Right ventricle myocardium inferior (tissue), 1 donor: ENCODE measurements around the gene PLA2G4A. TPM values are rescaled to one million over a fixed set of nuclear protein-coding genes. Genes with fewer than 3 reads are reported as not detected.

Experiments used
- ATAC-seq: fragments of 200-7000 bp; cut with Tn5 transposase; one replicate; pipeline ENCODE4 v1.9.1; 2020; ENCODE audit warnings: mild to moderate bottlenecking, moderate library complexity
- DNase-seq: peaks from one replicate; pipeline ENCODE4 v3.0.0; 2021; ENCODE audit errors: missing footprints
- intact Hi-C: fragments of 100-400 bp; cut with DNase I; formaldehyde crosslinking; loops from one replicate; pipeline ENCODE4 v1.11.0; 2022
- total RNA-seq: library from RNA; stranded (reverse); fragmentation: NEBNext Ultra II Directional; extraction: Animal tissue kit (Norgen Biotek cat#: 25700); gene quantifications from one replicate; pipeline ENCODE4 v1.2.1, GENCODE V29; 2021
- donor health status: DM: no; HTN: yes; CAD: no; lungs with severe emphysema.

PLA2G4A gene
- total RNA-seq, 1 donor from 2014 or later = 2.5 TPM

DNA sequence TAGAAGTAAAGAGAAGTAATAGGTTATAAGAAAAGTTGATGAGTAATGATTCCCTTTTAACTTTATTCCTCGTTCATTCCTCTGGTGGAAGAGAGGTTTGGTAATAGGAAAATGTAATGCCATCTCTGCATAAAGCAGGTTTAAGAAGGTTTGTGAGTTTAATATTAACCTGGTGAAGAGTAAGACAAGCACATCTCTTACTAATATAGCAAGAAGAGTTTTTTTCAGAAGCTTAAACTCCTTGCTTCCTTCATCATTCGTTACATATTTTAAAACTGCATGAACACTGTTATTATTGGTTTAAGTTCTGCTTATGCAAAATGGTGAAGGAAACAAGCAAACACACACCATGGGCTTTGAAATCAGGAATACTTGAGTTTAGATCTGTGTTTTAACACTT, 9.2 kb upstream of the PLA2G4A start:
- no peak for DNase-seq
- no peak for ATAC-seq
- intact Hi-C loops = no loop called here

DNA sequence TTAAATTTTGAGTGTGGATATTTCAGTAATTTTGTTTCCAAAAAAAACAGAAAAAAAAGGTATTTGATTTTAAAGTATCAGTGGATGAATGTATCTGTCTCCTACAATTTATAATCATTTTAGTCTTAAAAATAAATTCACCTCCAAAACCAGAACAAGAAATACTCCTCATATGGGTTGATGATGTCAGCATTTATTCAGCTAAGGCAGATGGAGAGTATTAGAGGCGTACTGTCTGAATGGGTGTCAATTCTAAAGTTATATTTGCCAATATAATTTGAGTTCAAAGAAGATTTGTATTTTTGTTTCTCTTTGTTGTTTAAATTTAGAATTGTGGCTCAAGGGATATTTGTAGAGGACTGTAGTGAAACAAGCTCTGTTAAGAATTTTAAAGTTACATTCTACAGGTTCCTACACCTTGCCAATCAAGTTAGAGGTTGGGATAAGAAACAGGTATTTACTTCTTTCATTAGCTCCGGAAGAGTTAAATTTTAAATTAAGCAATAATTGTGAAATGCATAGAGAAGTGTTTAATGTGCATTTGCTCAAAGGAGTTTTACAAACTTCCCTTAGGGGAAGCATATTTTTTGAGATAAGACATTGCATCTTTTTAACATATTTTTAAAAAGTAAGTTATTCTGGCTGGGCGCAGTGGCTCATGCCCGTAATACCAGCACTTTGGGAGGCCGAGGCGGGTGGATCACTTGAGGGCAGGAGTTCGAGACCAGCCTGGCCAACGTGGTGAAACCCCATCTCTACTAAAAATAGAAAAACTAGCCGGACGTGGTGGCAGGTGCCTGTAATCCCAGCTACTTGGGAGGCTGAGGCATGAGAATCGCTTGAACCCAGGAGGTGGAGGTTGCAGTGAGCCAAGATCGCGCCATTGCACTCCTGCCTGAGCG, 1.2 kb downstream of the PLA2G4A start:
- ATAC-seq (no peak), DNase-seq (peak; percentile 61)
- intact Hi-C loops = no loop called here

DNA sequence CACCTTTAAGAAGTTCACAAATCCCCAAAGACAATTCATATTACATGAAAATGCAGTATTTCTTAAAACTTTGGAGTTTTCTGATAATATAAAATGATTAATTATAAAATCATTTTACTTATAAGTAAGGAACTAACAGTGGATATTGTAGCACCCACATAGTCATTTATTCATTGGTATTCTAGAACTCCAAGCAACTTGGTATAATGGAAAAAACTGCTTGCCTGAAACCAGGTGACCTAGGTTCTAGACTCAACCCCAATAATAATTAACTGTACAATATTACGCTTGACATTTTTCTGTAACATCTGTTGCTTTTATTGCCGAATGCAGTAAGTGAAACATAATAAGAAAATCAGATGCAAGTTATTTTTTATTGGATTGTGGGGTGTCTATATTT, 2.4 kb downstream of the PLA2G4A start:
- DNase-seq (no peak), ATAC-seq (no peak)
- intact Hi-C loops = no loop called here

DNA sequence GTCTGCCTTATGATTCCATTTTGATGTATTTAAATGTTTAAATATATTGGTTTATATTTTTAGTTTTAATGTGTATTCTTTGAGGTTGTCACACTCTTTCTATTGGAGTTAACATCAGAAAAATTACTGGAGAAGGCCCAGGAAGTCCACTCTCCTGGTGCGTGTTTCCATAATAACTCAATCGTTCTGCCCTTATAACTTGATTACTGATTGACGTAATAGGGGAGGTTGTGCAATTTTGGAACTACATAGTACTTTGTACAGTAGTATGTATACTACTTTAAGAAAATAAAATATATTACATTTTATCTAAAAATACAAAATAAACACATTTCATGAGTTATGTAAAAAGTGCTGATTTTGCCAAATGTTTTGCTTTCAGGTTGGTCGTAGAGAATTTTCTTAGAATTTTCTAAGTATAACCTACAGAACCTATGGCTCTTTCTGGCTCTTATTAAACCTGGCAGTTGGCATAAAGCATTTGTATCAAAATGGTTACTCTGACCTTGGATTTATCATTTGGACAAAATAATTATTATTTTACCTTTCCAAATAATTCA, 5.7 kb downstream of the PLA2G4A start:
- ATAC-seq (no peak), DNase-seq (no peak)
- intact Hi-C loops = no loop called here

DNA sequence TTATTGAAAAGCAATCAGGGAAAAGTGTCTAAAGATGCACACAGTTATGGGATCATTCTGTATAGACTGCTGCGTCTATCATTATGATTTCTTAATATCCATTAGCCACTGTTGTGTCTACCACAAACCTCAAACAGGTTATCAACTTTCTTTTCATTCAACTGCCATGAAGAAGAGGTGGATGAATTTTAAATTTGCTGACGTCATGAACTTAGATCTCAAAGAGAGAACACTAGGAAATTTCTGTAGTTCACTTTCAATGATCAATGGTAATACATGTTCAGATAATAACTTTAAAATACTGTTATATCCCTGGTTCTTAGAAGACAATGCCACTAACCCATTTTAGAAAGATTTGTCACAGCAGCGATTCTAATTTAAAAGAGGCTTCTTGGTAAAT, 6.7 kb downstream of the PLA2G4A start:
- no peak for ATAC-seq
- intact Hi-C loops = no loop called here
- DNase-seq = no peak

DNA sequence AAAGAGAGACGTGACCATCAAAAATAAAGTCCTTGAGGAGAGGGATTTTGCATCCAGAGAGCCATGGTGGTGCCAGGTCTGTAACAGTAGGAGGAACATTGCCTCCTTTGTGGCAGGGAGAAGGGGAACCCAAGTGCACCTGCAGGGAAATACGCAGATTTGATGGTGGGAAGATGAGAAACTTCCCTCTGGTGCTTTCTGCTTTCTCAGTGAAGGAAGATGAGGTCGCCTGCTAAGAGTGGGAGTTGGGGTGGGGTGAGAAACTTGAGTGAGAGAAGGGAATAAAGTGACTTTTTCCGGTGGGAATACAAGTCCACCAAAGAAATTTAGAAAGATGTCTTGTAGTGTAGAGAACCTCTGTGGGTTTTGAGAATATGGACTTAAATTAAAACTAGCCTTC, 9.1 kb downstream of the PLA2G4A start:
- intact Hi-C loops = no loop called here
- ATAC-seq = no peak
- DNase-seq = no peak

DNA sequence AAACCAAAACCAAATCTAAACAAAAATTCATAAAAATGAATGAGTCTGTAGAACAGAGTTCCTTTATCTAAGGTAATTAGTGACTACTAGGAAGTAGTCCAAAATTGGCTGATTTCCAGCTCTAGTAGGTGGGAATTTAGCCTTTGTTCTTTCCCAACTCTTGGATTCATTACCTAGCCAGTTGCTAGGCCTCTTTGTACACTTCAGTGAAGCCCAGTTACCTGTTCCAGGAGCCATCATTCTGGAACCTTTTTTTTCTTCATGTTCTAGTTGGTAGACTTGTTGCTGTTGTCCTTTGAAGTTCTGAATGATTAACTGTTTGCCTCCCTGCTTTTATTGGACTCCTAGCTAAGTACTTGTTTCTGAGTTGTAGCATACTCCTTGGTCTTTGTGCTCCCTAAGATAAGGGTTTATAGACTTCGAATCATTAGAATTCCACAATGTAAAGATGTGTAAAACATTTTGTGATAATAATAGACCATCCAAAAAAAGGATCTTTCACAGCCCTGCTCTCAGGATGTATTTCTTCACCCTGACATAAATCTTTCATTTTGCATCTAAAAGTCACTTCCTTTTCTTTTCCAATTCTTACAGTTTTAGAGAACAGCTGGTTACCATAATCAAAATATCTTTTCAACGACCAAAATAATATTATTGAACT, 9.8 kb downstream of the PLA2G4A start:
- ATAC-seq (no peak), DNase-seq (no peak)
- intact Hi-C loops = no loop called here

DNA sequence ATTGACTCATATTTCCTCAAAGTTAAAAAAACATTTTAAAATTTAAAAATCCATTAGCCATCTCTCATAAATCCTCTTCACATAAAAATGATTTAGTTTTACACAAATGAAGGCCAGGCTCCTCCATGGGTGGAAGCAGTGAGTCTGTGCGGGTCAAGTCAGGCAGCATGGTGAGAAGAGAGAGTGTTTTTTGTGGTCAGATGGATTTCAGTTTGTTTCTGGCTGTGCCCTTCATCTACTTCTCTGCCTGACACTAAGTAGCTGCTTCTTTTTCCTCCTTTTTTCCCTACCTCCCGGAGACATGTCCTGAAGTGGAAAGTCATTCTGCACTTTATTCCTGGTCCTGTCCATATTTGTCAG, 10.3 kb downstream of the PLA2G4A start:
- intact Hi-C loops = no loop called here
- no peak for DNase-seq
- no peak for ATAC-seq

DNA sequence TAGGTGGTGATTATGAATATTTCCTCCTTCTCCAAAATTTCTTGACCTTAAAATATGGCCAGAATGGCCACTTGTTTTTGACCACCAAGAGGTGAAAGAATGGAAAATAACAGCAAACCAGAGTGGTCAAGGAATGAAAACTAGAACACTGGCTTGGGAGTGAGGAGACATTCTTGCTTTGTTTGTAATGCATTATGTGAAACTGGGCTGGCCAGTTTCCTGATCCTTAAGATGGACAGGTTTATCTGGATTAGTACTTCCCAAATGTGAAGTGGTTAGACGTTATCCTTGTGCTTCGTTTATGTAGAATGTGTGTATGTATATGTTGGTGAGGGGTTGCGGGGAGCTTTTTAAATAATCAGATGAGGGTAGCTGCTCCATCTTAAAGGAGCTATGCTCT, 12.8 kb downstream of the PLA2G4A start:
- intact Hi-C loops = no loop called here
- no peak for ATAC-seq
- no peak for DNase-seq

DNA sequence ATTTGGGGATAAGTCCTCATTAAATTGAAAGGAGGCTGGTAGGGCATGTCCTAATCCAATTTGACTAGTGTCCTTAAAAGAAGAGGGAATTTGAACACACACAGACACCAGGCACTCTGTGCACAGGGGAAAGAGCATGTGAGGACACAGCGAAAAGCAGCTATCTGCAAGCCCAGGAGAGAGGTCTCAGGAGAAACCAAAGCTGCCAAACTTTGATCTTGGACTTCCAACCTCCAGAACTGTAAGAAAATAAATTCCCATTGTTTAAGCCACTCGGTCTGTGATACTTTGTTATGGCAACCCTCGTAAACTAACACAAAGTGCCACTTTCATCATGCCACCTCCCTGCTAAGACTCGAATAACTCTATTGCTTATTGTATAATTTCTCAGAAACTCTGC, 13.8 kb downstream of the PLA2G4A start:
- no peak for ATAC-seq

DNA sequence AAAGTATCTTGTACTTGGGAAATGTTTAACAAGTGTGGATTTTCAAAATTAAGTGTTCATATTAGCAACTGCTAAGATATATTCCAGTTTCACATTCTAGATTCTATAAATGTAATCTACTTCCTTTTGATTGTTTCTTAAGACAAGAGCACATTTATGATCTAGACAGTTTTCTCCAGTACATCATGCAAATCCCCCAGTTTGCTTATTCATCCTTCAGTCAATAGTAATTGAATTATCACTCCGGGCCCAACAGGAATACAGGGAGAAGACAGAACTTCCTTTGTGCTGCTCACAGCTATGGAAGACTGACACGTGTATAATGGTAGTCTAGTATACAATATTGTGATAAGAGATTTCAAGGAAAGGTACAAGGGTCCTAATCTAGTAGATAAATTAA, 14.5 kb downstream of the PLA2G4A start:
- ATAC-seq = no peak
- intact Hi-C loops = no loop called here
- no peak for DNase-seq

More for the DNA sequence above, 13.8 kb downstream of the PLA2G4A start:
- intact Hi-C loops = no loop called here
- DNase-seq = no peak

DNA sequence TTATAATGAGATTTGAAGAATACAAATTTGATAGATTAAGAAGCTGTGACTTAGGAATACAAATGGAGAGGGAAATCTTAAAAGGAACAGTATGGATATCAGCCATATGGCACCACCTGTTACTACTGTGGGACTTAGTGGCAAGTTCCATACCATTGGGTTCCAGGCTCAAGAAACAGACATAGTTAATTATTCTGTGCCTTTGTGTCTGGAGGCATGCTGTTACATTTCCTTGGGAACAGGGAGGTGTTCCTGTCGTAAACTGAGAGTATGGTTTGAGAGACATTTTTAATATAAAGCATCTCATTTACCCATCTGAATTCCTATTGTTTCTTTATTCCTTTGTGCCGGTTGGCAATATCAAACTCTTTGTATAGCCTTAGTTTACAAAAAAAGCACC, 15.2 kb downstream of the PLA2G4A start:
- DNase-seq (no peak), ATAC-seq (no peak)
- intact Hi-C loops = no loop called here

DNA sequence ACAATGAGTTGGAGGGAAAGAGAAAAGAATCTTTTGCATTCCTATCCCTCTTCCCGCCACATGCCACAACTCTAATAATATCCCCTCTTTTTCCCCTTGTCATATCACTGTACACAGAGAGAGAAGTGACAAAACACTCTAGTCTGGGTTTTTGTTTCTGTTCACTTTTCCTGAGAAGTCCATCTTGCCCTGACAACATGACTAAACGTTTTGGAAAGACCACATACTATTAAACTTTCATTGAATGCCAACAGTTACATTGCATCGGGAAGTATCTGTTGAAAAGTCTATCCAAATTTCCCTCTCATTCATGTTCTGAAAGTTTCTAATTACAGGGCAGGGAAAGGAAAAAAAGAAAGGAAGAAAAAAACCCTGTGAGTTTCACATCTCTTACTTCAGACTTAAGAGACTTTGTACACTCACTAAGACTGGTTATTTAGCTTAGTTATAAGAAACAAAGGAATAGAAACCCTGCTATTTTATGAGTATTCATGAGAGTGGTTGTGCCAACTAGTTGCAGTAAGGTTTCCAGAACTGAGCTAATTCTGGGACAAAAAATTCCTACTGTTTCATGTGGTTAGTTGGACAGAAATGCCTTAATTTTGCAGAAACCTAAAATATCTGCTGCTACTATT, 16.9 kb downstream of the PLA2G4A start:
- ATAC-seq = no peak
- intact Hi-C loops = no loop called here

DNA sequence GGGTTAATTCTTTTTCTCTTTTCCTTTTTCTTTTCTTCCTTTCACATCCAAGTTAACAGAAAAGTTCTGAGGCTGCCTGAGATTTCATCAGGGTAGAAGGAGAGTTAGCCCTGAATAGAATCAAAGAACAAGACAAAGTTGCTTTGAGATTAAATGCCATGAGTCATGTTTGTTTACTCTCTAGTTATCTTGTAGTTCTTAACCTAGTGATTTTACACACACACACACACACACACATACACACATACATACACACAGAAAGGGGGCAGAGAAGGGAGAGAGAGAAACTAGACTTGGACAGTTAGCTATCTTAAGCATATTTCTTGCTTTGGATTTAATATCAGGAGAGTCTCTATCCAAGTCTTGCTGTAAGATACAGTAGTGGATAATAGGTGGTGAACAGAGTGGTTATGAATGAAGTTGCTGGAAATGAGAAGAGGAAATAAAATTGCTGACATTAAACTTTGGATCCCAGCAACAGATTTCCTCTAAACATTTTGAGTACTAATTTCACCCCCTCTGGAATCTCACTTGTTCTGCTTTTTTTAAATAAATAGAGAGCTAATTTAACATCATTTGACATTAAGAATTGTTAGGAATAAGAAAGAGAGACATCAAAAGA, 19.9 kb downstream of the PLA2G4A start:
- ATAC-seq = peak; percentile 44
- intact Hi-C loops = no loop called here
- DNase-seq = no peak

More for the DNA sequence above, 16.9 kb downstream of the PLA2G4A start:
- DNase-seq = no peak

DNA sequence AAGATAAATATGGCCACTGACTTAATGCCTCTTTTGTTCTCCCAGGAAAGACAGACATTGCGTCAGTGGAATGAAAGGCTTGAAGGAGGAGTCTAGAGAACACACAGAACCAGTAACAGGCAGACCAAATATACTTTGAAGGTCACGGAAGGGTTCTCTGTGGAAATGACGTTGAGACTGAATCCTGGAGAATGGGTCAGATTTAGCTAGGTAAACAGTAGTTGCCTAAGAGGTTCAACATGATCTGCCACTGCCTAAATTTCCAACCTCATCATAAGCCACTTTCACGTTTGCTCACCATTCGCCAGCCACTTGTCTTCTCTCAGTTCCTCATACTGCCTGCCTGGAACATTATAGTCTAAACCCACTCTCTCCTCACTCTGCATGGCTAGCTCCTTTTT, 20.5 kb downstream of the PLA2G4A start:
- intact Hi-C loops = no loop called here
- ATAC-seq (peak; percentile 56), DNase-seq (no peak)

DNA sequence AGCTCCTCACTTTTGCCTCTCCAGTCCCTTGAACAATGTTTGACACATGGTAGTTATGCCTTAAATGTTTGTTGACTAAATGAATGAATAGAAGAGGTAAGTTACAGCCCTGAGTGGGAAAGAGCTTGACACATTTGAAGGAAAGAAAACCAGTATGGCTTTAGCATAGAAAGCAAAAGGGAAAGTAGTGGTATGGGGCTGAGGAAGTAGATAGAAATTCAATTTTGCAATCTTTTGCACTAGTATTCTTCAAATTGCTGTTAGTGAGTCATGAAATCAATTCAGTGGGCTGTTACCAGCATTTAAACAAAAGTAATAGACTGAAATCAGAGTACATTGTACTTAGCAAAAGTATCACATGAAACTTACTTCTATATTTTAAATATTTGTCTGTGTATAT, 21.1 kb downstream of the PLA2G4A start:
- intact Hi-C loops = no loop called here
- ATAC-seq (no peak), DNase-seq (no peak)

DNA sequence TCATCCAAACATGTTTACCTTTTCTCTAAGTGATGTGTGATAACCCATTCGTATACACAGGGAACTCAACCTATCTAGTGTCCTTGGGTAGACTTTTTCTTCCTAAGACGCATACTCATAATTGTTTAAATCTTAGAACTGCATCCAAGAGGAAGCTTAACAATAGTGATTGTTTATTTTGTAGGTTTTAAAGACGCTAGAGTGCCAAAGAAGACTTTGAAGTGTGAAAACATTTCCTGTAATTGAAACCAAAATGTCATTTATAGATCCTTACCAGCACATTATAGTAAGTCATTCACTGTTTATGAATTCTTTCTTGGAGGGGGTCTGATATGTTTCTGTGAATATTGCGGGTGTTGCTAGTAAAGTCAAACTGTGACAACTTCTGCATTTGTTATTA, 25.4 kb downstream of the PLA2G4A start:
- ATAC-seq = no peak

DNA sequence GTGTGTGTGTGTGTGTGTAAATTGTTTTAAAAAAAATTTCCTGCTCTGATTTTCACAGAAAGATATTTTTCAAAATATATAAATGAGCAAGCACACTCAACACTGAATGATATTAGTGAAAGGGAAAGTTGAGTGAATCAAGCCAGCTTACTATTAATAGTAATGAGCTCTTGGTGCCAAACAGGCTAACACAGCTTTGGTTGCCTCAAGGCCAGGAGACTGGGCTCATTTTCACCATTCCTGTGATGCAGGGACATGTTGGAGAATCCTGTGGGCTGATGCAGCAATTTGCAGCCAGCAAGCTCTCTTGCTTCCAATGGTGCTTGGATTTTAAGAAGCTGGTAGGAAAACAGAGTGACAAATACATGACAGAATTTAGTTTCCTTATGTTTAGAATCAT, 30.2 kb downstream of the PLA2G4A start:
- peak; percentile 54 for ATAC-seq
- no peak for DNase-seq
- intact Hi-C loops = no loop called here

More for the DNA sequence above, 25.4 kb downstream of the PLA2G4A start:
- intact Hi-C loops = no loop called here
- no peak for DNase-seq

DNA sequence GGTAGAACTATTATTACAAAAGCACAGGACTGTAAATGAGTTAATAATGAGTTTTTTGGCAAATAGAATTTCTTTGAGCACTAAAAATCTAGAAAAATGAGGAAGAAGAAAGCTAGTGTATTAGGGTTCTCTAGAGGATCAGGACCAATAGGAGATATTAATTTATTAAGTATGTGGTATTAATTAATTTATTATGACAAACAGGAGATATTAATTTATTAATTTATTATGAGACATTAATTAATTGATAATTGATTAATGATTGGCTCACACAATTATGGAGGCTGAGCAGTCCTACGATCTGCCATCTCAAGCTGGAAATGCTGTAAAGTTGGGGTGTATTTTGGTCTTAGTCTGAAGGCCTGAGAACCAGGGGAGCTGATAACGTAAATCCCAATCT, 31.2 kb downstream of the PLA2G4A start:
- no peak for ATAC-seq
- no peak for DNase-seq
- intact Hi-C loops = no loop called here
